Testis (tissue), 2 donors: ENCODE results near the gene FOXK2.

Experiments used
- CTCF ChIP-seq, 3 experiments: fragments of 450-650 bp in 2 of 3; fragments of 200-600 bp in 1 of 3; sonication (generic) in 1 of 3; IDR thresholded peaks; one replicate each; pipeline ENCODE4 v1.5.1; 2016 to 2019; ENCODE audit warnings: antibody characterized with exemption in 3 of 3, mild to moderate bottlenecking in 2 of 3, moderate library complexity in 1 of 3
- POLR2A ChIP-seq: fragments of 450-650 bp; IDR thresholded peaks from one replicate; pipeline ENCODE4 v1.6.1; 2017; ENCODE audit warnings: antibody characterized with exemption, mild to moderate bottlenecking, moderate library complexity

DNA sequence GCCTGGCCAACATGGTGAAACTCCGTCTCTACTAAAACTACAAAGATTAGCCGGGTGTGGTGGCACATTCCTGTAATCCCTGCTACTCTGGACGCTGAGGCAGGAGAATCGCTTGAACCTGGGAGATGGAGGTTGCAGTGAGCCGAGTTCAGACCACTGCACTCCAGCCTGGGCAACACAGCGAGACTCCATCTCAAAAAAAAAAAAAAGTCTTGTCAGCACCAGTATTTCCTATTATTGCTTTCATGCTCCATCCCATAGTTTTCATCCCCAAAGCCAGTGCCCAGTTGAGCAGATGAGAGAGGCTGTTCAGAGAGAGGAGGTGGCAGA is 70.3 kb downstream of the FOXK2 start:
- TF ChIP-seq CTCF (IDR thresholded peaks at IDR 0.05) = no peak
- TF ChIP-seq POLR2A = no peak
